ENCODE measurements around the gene EIF3K. TPM values are rescaled to one million over a fixed set of nuclear protein-coding genes. Genes with fewer than 3 reads are reported as not detected.

Gene EIF3K
- total and polyA plus RNA-seq, 2 of the 8 experiments (the other 6 are each of a cell fraction or from before 2014, with no cell fraction given), result 329 to 937 TPM

GRCh38 chr19:38683393-38684077, 64.5 kb downstream of the EIF3K start (continued):
- TF ChIP-seq BCL11A (IDR thresholded peaks at IDR 0.05; ENCODE audit: low read depth in 2 of 2, low read length in 2 of 2), result no peak
- no peak for TF ChIP-seq NRF1 (IDR thresholded peaks at IDR 0.05; ENCODE audit: low read depth, low read length)
- peak; percentile 15; the same call in 1 of the 2 replicates for TF ChIP-seq POLR2AphosphoS5 (IDR thresholded peaks at IDR 0.05; ENCODE audit: low read depth, low read length)
- TF ChIP-seq PHF8 (conservative IDR thresholded peaks at IDR 0.05; ENCODE audit: low read depth, low read length), result no peak
- 0 out of 4 replicates have a peak, but pooled peaks of 1 of the 2 experiments have one; percentile 39 for TF ChIP-seq SIN3A (conservative IDR thresholded peaks at IDR 0.05 in 1 of 2, IDR thresholded peaks at IDR 0.05 in 1 of 2; ENCODE audit: low read depth in 1 of 2, low read length in 2 of 2)
- TF ChIP-seq USF2 (IDR thresholded peaks at IDR 0.05; ENCODE audit: low read length), result peak; percentile 85
- no peak for TF ChIP-seq FOSL1 (IDR thresholded peaks at IDR 0.05; ENCODE audit: insufficient read depth, low read depth, low read length)
- peak; percentile 10; the same call in 1 of the 2 replicates for TF ChIP-seq E2F6 (IDR thresholded peaks at IDR 0.05)
- peak; percentile 18 for TF ChIP-seq ASH2L (IDR thresholded peaks at IDR 0.05; ENCODE audit: low read length)
- TF ChIP-seq CHD2 (IDR thresholded peaks at IDR 0.05; ENCODE audit: low read length), result no peak
- TF ChIP-seq TAF7 (optimal IDR thresholded peaks at IDR 0.05; ENCODE audit: borderline replicate concordance, low read depth, low read length), result peak; percentile 56
- TF ChIP-seq TAF1 (IDR thresholded peaks at IDR 0.05; ENCODE audit: low read depth, low read length), result peak; percentile 65
- TF ChIP-seq ATF2 (IDR thresholded peaks at IDR 0.05; ENCODE audit: low read length), result no peak
- TF ChIP-seq BRCA1 (IDR thresholded peaks at IDR 0.05; ENCODE audit: low read depth, low read length), result no peak
- TF ChIP-seq TBP (IDR thresholded peaks at IDR 0.05; ENCODE audit: low read depth, low read length), result no peak; the same call in 1 of the 2 replicates
- TF ChIP-seq EZH2 (IDR thresholded peaks at IDR 0.05; ENCODE audit: low read depth, low read length, severe bottlenecking), result no peak
- no peak for TF ChIP-seq SP2 (IDR thresholded peaks at IDR 0.05; ENCODE audit: low read length)
- TF ChIP-seq KDM4A (IDR thresholded peaks at IDR 0.05; ENCODE audit: low read depth, low read length, severe bottlenecking), result no peak
- no peak for TF ChIP-seq POU5F1 (IDR thresholded peaks at IDR 0.05; ENCODE audit: low read depth, low read length)
- 0 out of 2 replicates have a peak, but pooled peaks have one; percentile 12 for TF ChIP-seq TCF12 (IDR thresholded peaks at IDR 0.05; ENCODE audit: low read depth, low read length)
- peak; percentile 16; the same call in 1 of the 2 replicates for TF ChIP-seq MAX (IDR thresholded peaks at IDR 0.05)

Measured in H1 (cell line).